IMR-90 (cell line): Measurements from ENCODE around the gene ORM1. TPM values are rescaled to one million over a fixed set of nuclear protein-coding genes. Genes with fewer than 3 reads are reported as not detected.
A peak's percentile ranks its signal among the peaks of the same experiment; 100 is the strongest.

Source experiments
- ATAC-seq: fragments of 200-7000 bp; cut with Tn5 transposase; 2 replicates; pipeline ENCODE4 v1.9.1; 2020; ENCODE audit warnings: low read depth, mild to moderate bottlenecking, moderate library complexity
- BruUV-seq: library from RNA; stranded (reverse); fragments of 400-500 nt; replicated peaks from 2 replicates; lab custom pipeline; 2021; lab: Mats Ljungman, UMichigan
- CTCF ChIA-PET: fragments of 300-600 bp; formaldehyde crosslinking; extraction: SDS; loops from one replicate; lab custom pipeline; 2021; ENCODE audit warnings: antibody characterized with exemption; lab: Yijun Ruan, JAX
- POLR2A ChIA-PET: fragments of 300-600 bp; sonication (Branson Sonifier 250); formaldehyde crosslinking; loops from one replicate; lab custom pipeline; 2022; ENCODE audit warnings: antibody characterized with exemption; ENCODE audit not compliant: unreplicated experiment; lab: Charles Lee
- DNase-seq: peaks from one replicate; pipeline ENCODE4 v3.0.0; 2013
- H2AFZ ChIP-seq: replicated peaks from 2 replicates; pipeline ENCODE3; 2013; ENCODE audit warnings: low read length, mild to moderate bottlenecking; ENCODE audit not compliant: poor library complexity
- H2AK5ac ChIP-seq: 2 replicates; pipeline ENCODE4 v1.6.1; 2013; ENCODE audit warnings: low read depth, low read length, inconsistent platforms
- H2AK9ac ChIP-seq: replicated peaks from 2 replicates; pipeline ENCODE3; 2013; ENCODE audit warnings: mild to moderate bottlenecking, low read depth, low read length, moderate library complexity; ENCODE audit not compliant: poor library complexity
- H2BK120ac ChIP-seq: 2 replicates; pipeline ENCODE4 v1.6.1; 2013; ENCODE audit warnings: low read depth, low read length, inconsistent platforms
- H2BK15ac ChIP-seq: 3 replicates; pipeline ENCODE4 v1.6.1; 2013; ENCODE audit warnings: low read depth, low read length, inconsistent platforms
- H2BK20ac ChIP-seq: 2 replicates; pipeline ENCODE4 v1.6.1; 2013; ENCODE audit warnings: low read depth, mild to moderate bottlenecking, inconsistent platforms, low read length, moderate library complexity
- H2BK5ac ChIP-seq: 2 replicates; pipeline ENCODE4 v1.6.1; 2013; ENCODE audit warnings: mild to moderate bottlenecking, low read depth, low read length, inconsistent platforms; ENCODE audit not compliant: poor library complexity, severe bottlenecking
- H3K14ac ChIP-seq: replicated peaks from 2 replicates; pipeline ENCODE4 v1.6.1; 2013; ENCODE audit warnings: low read depth, low read length, inconsistent platforms
- H3K18ac ChIP-seq: 2 replicates; pipeline ENCODE4 v1.6.1; 2013; ENCODE audit warnings: low read depth, low read length, control low read depth
- H3K23ac ChIP-seq: 2 replicates; pipeline ENCODE4 v1.6.1; 2013; ENCODE audit warnings: low read depth, low read length, inconsistent platforms
- H3K27ac ChIP-seq: 2 replicates; pipeline ENCODE4 v1.5.1; 2013; ENCODE audit warnings: mild to moderate bottlenecking, control low read depth, low read length; ENCODE audit not compliant: insufficient read depth
- H3K27me3 ChIP-seq: 2 replicates; pipeline ENCODE4 v1.6.1; 2013; ENCODE audit warnings: low read length; ENCODE audit not compliant: control insufficient read depth, insufficient read depth
- H3K36me3 ChIP-seq: 2 replicates; pipeline ENCODE4 v1.6.1; 2013; ENCODE audit warnings: low read length, mixed read lengths; ENCODE audit not compliant: control insufficient read depth, insufficient read depth
- H3K4ac ChIP-seq: 2 replicates; pipeline ENCODE4 v1.6.1; 2013; ENCODE audit warnings: low read depth, low read length, inconsistent platforms
- H3K4me1 ChIP-seq: 2 replicates; pipeline ENCODE4 v1.6.1; 2013; ENCODE audit warnings: low read length, mixed read lengths; ENCODE audit not compliant: control insufficient read depth, insufficient read depth
- H3K4me2 ChIP-seq: 2 replicates; pipeline ENCODE4 v1.6.1; 2013; ENCODE audit warnings: low read depth, mild to moderate bottlenecking, control low read depth, low read length, moderate library complexity
- H3K4me3 ChIP-seq: 2 replicates; pipeline ENCODE4 v1.5.1; 2013; ENCODE audit warnings: low read depth, mild to moderate bottlenecking, control low read depth, low read length, moderate library complexity; ENCODE audit not compliant: insufficient read depth
- H3K56ac ChIP-seq: 2 replicates; pipeline ENCODE4 v1.6.1; 2013; ENCODE audit warnings: low read length, inconsistent platforms; ENCODE audit not compliant: insufficient read depth; ENCODE audit errors: extremely low read depth
- H3K79me1 ChIP-seq, 2 experiments: 2 replicates each; pipeline ENCODE4 v1.6.1; 2013; ENCODE audit warnings: low read length in 2 of 2, inconsistent platforms in 1 of 2, low read depth in 1 of 2
- H3K9ac ChIP-seq: 2 replicates; pipeline ENCODE4 v1.6.1; 2013; ENCODE audit warnings: low read depth, low read length, control low read depth
- H3K9me1 ChIP-seq: 2 replicates; pipeline ENCODE4 v1.6.1; 2013; ENCODE audit warnings: low read length, inconsistent platforms; ENCODE audit not compliant: insufficient read depth
- H3K9me3 ChIP-seq: 2 replicates; pipeline ENCODE4 v1.6.1; 2013; ENCODE audit warnings: low read length; ENCODE audit not compliant: control insufficient read depth, insufficient read depth
- H4K20me1 ChIP-seq: 2 replicates; pipeline ENCODE4 v1.6.1; 2013; ENCODE audit warnings: low read length, inconsistent platforms; ENCODE audit not compliant: insufficient read depth
- H4K5ac ChIP-seq: 2 replicates; pipeline ENCODE4 v1.6.1; 2013; ENCODE audit warnings: mild to moderate bottlenecking, low read depth, low read length, control low read depth
- H4K8ac ChIP-seq, 2 experiments: 2 replicates each; pipeline ENCODE4 v1.6.1; 2013; ENCODE audit warnings: low read depth in 2 of 2, low read length in 2 of 2, control low read depth in 1 of 2, inconsistent platforms in 1 of 2
- H4K91ac ChIP-seq: 2 replicates; pipeline ENCODE4 v1.6.1; 2013; ENCODE audit warnings: low read depth, low read length, inconsistent platforms; ENCODE audit not compliant: insufficient read depth
- BHLHE40 ChIP-seq: fragments of 150-350 bp; IDR thresholded peaks from 2 replicates; pipeline ENCODE4 v1.6.1; 2016; ENCODE audit warnings: mild to moderate bottlenecking, low read depth, low read length
- CEBPB ChIP-seq: IDR thresholded peaks from 2 replicates; pipeline ENCODE4 v1.6.1; 2012; ENCODE audit warnings: low read depth, low read length, improper control_type of control experiment
- MAZ ChIP-seq: IDR thresholded peaks from 2 replicates; pipeline ENCODE4 v1.6.1; 2012; ENCODE audit warnings: low read depth, mild to moderate bottlenecking, low read length, improper control_type of control experiment, moderate library complexity, borderline replicate concordance
- MXI1 ChIP-seq: IDR thresholded peaks from 2 replicates; pipeline ENCODE4 v1.6.1; 2012; ENCODE audit warnings: low read depth, mild to moderate bottlenecking, low read length, moderate library complexity, borderline replicate concordance
- NFE2L2 ChIP-seq: fragments of 150-350 bp; IDR thresholded peaks from 2 replicates; pipeline ENCODE4 v1.6.1; 2016; ENCODE audit warnings: low read depth, mild to moderate bottlenecking, low read length
- POLR2A ChIP-seq: IDR thresholded peaks from 2 replicates; pipeline ENCODE4 v1.6.1; 2012; ENCODE audit warnings: mild to moderate bottlenecking, low read depth, low read length
- RAD21 ChIP-seq: IDR thresholded peaks from 2 replicates; pipeline ENCODE4 v1.6.1; 2012; ENCODE audit warnings: low read length, improper control_type of control experiment
- RCOR1 ChIP-seq: IDR thresholded peaks from 2 replicates; pipeline ENCODE4 v1.6.1; 2012; ENCODE audit warnings: mild to moderate bottlenecking, low read length, improper control_type of control experiment; ENCODE audit not compliant: insufficient replicate concordance
- RFX5 ChIP-seq: IDR thresholded peaks from 2 replicates; pipeline ENCODE4 v1.8.0; 2012; ENCODE audit warnings: low read depth, mild to moderate bottlenecking, low read length, moderate library complexity
- WGBS, 2 experiments: methylation state at CpG; one replicate each; pipeline versions ENCODE4 v1.1.5 to v1.1.7; 2013; ENCODE audit warnings: missing lambda C conversion rate in 2 of 2; ENCODE audit not compliant: insufficient read length in 1 of 2; ENCODE audit errors: extremely low coverage in 2 of 2; 5-methylcytosine and 5-hydroxymethylcytosine counted together
- dilution Hi-C: fragments of 300-500 bp; cut with HindIII; formaldehyde crosslinking; loops from one replicate; pipeline ENCODE4 v1.14.3; 2018; ENCODE audit warnings: low sequenced_read_pairs; ENCODE audit not compliant: unreplicated experiment
- in situ Hi-C: fragments of 300-500 bp; cut with MboI; formaldehyde crosslinking; loops from 3 replicates; pipeline ENCODE4 v1.14.3; 2019; ENCODE audit warnings: low sequenced_read_pairs, inconsistent platforms, mixed read lengths
- intact Hi-C: fragments of 100-400 bp; cut with micrococcal nuclease; formaldehyde crosslinking; loops from 2 replicates; pipeline ENCODE4 v1.10.0; 2022
- polyA plus RNA-seq, 3 experiments: library from polyadenylated mRNA; depleted of rRNA; stranded (reverse); fragments of >200 nt; gene quantifications; 2 replicates each; pipeline ENCODE4 v1.2.3, GENCODE V29; 2012; ENCODE audit warnings: low replicate concordance in 1 of 3
- total RNA-seq: library from RNA; depleted of rRNA; stranded (reverse); fragments of >200 nt; gene quantifications from 2 replicates; pipeline ENCODE4 v1.2.3, GENCODE V29; 2012
- TF ChIP-seq, protein P1 (sequence below): conservative IDR thresholded peaks from 2 replicates; pipeline ENCODE4 v1.5.1; 2012; ENCODE audit warnings: mild to moderate bottlenecking, low read depth, low read length, improper control_type of control experiment
- TF ChIP-seq, protein P2 (sequence below): fragments of 150-350 bp; IDR thresholded peaks from 2 replicates; pipeline ENCODE4 v1.6.1; 2017; ENCODE audit warnings: mild to moderate bottlenecking, antibody characterized with exemption, low read length, low read depth
- TF ChIP-seq, protein P3 (sequence below): fragments of 150-350 bp; IDR thresholded peaks from 2 replicates; pipeline ENCODE4 v1.6.1; 2016; ENCODE audit warnings: low read depth, mild to moderate bottlenecking, low read length, moderate library complexity, borderline replicate concordance

ORM1 gene
- total and polyA plus RNA-seq, 2 of the 4 experiments (the other 2 are of a cell fraction) = 0.18 TPM; not detected in 1

DNA sequence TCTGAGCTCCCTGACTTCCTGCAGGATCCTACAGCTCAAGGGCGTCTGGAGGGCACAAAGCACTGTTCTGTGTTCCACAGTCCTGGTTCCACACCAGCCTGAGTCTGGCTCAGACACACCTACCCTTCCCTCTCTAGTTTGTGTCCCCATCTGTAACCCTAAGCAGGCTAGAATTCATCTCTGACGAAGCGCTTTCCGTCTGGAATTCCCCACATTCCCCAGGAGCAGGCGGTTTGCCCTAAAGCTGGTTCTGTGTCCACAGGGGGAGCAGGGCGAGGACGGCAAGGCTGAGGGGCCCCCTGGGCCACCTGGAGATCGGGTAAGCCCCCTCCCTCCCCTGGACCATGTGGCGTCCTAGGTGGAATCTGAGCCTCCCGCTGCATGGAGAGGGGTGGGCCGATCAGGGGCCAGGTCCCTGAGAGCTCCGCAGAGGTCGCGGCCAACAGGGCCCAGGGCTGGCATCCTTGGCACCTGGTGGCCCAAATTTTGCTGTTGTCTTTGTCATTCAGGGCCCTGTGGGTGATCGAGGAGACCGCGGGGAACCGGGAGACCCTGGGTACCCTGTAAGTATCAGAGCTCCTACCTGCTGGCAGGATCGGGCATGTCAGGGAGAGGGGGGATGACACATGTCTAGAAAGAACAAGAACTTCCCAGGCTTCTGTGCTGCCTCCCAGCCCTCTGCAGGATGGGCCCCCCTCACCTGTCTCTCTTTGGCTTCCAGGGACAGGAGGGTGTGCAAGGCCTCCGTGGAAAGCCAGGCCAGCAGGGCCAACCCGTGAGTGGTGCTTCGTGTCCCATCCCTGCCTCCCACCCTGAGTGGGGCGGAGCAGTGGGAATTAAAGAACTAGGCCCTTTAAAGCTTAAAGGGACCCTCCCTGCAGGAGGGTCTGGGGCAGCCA lies 34.5 kb upstream of the ORM1 start:
- Histone ChIP-seq H3K79me1 (peaks cover 0 to 18% of the 10 kb centered on the region in 2 experiments; a peak in 2 of 4 replicates), H2BK5ac (peak overlapping the region; percentile 55), H2BK20ac (peak overlapping the region; percentile 92), H4K8ac (peak overlapping the region in 1 of 2 experiments; percentile 84; a peak in 1 of 4 replicates), H3K36me3 (peaks cover 11% of the 10 kb centered on the region), H2BK15ac (peak overlapping the region; percentile 21; the same call in 1 of the 3 replicates), H3K4me2 (no peak overlapping the region), H3K9me1 (peaks cover 23% of the 10 kb centered on the region), H3K23ac (peak overlapping the region; percentile 62; the same call in 1 of the 2 replicates), H3K4ac (peak overlapping the region; percentile 93), H3K4me1 (peaks cover 19% of the 10 kb centered on the region), H2BK120ac (peak overlapping the region; percentile 93), H3K27me3 (no peaks in the 10 kb centered on the region), H2AK5ac (peak overlapping the region; percentile 76), H3K56ac (no peak overlapping the region), H2AFZ (peak overlapping the region; percentile 79), H3K14ac (peak overlapping the region; percentile 88), H4K91ac (peak overlapping the region; percentile 86), H3K18ac (no peak overlapping the region), H4K20me1 (no peaks in the 10 kb centered on the region), H3K9me3 (no peaks in the 10 kb centered on the region), H3K4me3 (no peak overlapping the region), H3K9ac (no peak overlapping the region), H3K27ac (no peak overlapping the region), H4K5ac (peak overlapping the region; percentile 8; the same call in 1 of the 2 replicates), H2AK9ac (peak overlapping the region; percentile 56)
- ATAC-seq = peak; percentile 45
- dilution Hi-C loops (no loop called here), in situ Hi-C loops (loop anchor here (5.0 kb wide), 1 partner anchor 126 kb away; no protein-coding TSS in a partner anchor), intact Hi-C loops (no loop called here)
- no TSS peak for BruUV-seq
- DNase-seq = peak; percentile 86
- 55% methylated on average over 8 of the region's 23 CpGs; no CpG with 5 or more reads in 1 of the 2 experiments for WGBS, 2 experiments
- CTCF ChIA-PET = interaction anchor here (0.6 to 2.0 kb wide), 6 partner anchors 20 to 206 kb away, joined by 3 to 10 read pairs (median 4); partner anchors contain the start of gene COL27A1
- POLR2A ChIA-PET = no interaction called here
- TF ChIP-seq RAD21 (peak; percentile 32), BHLHE40 (no peak), NFE2L2 (peak; percentile 57; the same call in 1 of the 2 replicates), RFX5 (no peak), CEBPB (no peak), MAZ (peak; percentile 45; the same call in 1 of the 2 replicates), MXI1 (no peak), RCOR1 (peak; percentile 43), POLR2A (no peak)
- TF ChIP-seq, protein P1, sequence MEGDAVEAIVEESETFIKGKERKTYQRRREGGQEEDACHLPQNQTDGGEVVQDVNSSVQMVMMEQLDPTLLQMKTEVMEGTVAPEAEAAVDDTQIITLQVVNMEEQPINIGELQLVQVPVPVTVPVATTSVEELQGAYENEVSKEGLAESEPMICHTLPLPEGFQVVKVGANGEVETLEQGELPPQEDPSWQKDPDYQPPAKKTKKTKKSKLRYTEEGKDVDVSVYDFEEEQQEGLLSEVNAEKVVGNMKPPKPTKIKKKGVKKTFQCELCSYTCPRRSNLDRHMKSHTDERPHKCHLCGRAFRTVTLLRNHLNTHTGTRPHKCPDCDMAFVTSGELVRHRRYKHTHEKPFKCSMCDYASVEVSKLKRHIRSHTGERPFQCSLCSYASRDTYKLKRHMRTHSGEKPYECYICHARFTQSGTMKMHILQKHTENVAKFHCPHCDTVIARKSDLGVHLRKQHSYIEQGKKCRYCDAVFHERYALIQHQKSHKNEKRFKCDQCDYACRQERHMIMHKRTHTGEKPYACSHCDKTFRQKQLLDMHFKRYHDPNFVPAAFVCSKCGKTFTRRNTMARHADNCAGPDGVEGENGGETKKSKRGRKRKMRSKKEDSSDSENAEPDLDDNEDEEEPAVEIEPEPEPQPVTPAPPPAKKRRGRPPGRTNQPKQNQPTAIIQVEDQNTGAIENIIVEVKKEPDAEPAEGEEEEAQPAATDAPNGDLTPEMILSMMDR = peak; percentile 16; the same call in 1 of the 2 replicates
- TF ChIP-seq, protein P2, sequence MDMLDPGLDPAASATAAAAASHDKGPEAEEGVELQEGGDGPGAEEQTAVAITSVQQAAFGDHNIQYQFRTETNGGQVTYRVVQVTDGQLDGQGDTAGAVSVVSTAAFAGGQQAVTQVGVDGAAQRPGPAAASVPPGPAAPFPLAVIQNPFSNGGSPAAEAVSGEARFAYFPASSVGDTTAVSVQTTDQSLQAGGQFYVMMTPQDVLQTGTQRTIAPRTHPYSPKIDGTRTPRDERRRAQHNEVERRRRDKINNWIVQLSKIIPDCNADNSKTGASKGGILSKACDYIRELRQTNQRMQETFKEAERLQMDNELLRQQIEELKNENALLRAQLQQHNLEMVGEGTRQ = no peak
- TF ChIP-seq, protein P3, sequence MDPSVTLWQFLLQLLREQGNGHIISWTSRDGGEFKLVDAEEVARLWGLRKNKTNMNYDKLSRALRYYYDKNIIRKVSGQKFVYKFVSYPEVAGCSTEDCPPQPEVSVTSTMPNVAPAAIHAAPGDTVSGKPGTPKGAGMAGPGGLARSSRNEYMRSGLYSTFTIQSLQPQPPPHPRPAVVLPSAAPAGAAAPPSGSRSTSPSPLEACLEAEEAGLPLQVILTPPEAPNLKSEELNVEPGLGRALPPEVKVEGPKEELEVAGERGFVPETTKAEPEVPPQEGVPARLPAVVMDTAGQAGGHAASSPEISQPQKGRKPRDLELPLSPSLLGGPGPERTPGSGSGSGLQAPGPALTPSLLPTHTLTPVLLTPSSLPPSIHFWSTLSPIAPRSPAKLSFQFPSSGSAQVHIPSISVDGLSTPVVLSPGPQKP = no peak
